Tibial nerve (tissue), 4 donors: Measurements from ENCODE around the gene CCDC27. TPM values are rescaled to one million over a fixed set of nuclear protein-coding genes. Genes with fewer than 3 reads are reported as not detected.

Experiments used
- DNase-seq, 2 donors: peaks; one replicate each; pipeline ENCODE4 v3.0.0-alpha.2; 2019; ENCODE audit warnings: low spot score in 2 of 2
- H3K27ac ChIP-seq, 4 donors: fragments of 200-600 bp; sonication (generic) in 3 of 4; one replicate each; pipeline ENCODE4 v1.5.1; 2017 to 2019; ENCODE audit warnings: mild to moderate bottlenecking in 1 of 4
- H3K27me3 ChIP-seq, 2 donors: fragments of 200-600 bp; sonication (generic) in 1 of 2; one replicate each; pipeline versions ENCODE4 v1.5.1 to v1.6.0; 2017 to 2019
- H3K36me3 ChIP-seq, 3 donors: fragments of 200-600 bp; sonication (generic); one replicate each; pipeline ENCODE4 v1.5.1; 2018 to 2019
- H3K4me1 ChIP-seq, 4 donors: fragments of 200-600 bp; sonication (generic) in 3 of 4; one replicate each; pipeline ENCODE4 v1.5.1; 2017 to 2019
- H3K4me3 ChIP-seq, 4 donors: fragments of 200-600 bp; sonication (generic) in 3 of 4; one replicate each; pipeline ENCODE4 v1.5.1; 2017 to 2019; ENCODE audit warnings: mild to moderate bottlenecking in 1 of 4, moderate library complexity in 1 of 4
- H3K9me3 ChIP-seq, 4 donors: fragments of 200-600 bp; sonication (generic) in 3 of 4; one replicate each; pipeline ENCODE4 v1.5.1; 2017 to 2019
- CTCF ChIP-seq, 5 experiments: fragments of 200-600 bp in 3 of 5; fragments of 450-650 bp in 2 of 5; sonication (generic) in 3 of 5; IDR thresholded peaks; one replicate each; pipeline ENCODE4 v1.5.1; 2016 to 2019; ENCODE audit warnings: antibody characterized with exemption in 5 of 5, mild to moderate bottlenecking in 3 of 5, moderate library complexity in 2 of 5
- EP300 ChIP-seq, 2 donors: sonication (generic); formaldehyde crosslinking; IDR thresholded peaks; one replicate each; pipeline ENCODE4 v1.6.1; 2017; ENCODE audit warnings: antibody characterized with exemption in 2 of 2, mild to moderate bottlenecking in 1 of 2
- POLR2A ChIP-seq, 2 donors: fragments of 450-650 bp; IDR thresholded peaks; one replicate each; pipeline ENCODE4 v1.6.1; 2017; ENCODE audit warnings: antibody characterized with exemption in 2 of 2, mild to moderate bottlenecking in 2 of 2, moderate library complexity in 2 of 2
- WGBS, 2 donors: methylation state at CpG; one replicate each; pipeline ENCODE4 v1.1.5; 2018; 5-methylcytosine and 5-hydroxymethylcytosine counted together
- total RNA-seq, 4 donors: library from RNA; depleted of rRNA; stranded (reverse); fragments of >200 nt; gene quantifications; one replicate each; pipeline ENCODE4 v1.1.0, GENCODE V29; 2016

CCDC27 gene
- total RNA-seq, 4 donors from 2014 or later, result not detected

GRCh38 chr1:3736708-3737107 lies 15.5 kb upstream of the CCDC27 start:
- Histone ChIP-seq H3K9me3 (no peaks in the 10 kb centered on the region), H3K36me3 (peaks cover 0 to 74% (median 0%) of the 10 kb centered on the region in 3 donors), H3K27ac (peak overlapping the region in 2 of 4 donors; percentile 33 to 46), H3K4me1 (peaks cover 0 to 13% (median 0%) of the 10 kb centered on the region in 4 donors), H3K27me3 (peaks cover 0 to 7% of the 10 kb centered on the region in 2 donors), H3K4me3 (no peak overlapping the region)
- DNase-seq, result no peak
- 84% methylated on average over 14 of the region's 14 CpGs for WGBS, 2 donors
- TF ChIP-seq CTCF (IDR thresholded peaks at IDR 0.05) (no peak), POLR2A (IDR thresholded peaks at IDR 0.05) (no peak), EP300 (IDR thresholded peaks at IDR 0.05) (no peak)

GRCh38 chr1:3738943-3739342 lies 13.3 kb upstream of the CCDC27 start:
- no peaks in the 10 kb centered on the region for H3K9me3 ChIP-seq
- H3K36me3 ChIP-seq, result peaks cover 0 to 96% (median 2%) of the 10 kb centered on the region in 3 donors
- H3K27ac ChIP-seq, result no peak overlapping the region
- H3K27me3 ChIP-seq, result no peaks in the 10 kb centered on the region
- no peak for TF ChIP-seq EP300 (IDR thresholded peaks at IDR 0.05)
- no peak for TF ChIP-seq POLR2A (IDR thresholded peaks at IDR 0.05)
- TF ChIP-seq CTCF (IDR thresholded peaks at IDR 0.05), result no peak
- H3K4me1 ChIP-seq, result no peaks in the 10 kb centered on the region
- 81 to 84% methylated on average over 12 of the region's 12 CpGs for WGBS, 2 donors
- no peak overlapping the region for H3K4me3 ChIP-seq
- no peak for DNase-seq

- Histone ChIP-seq H3K27ac (no peak overlapping the region), H3K36me3 (peaks cover 0 to 99% (median 2%) of the 10 kb centered on the region in 3 donors), H3K4me1 (peaks cover 0 to 8% (median 0%) of the 10 kb centered on the region in 4 donors), H3K27me3 (no peaks in the 10 kb centered on the region), H3K4me3 (no peak overlapping the region), H3K9me3 (no peaks in the 10 kb centered on the region)
- no peak for DNase-seq
- 50 to 63% methylated on average over 9 of the region's 9 CpGs for WGBS, 2 donors
- no peak for TF ChIP-seq EP300 (IDR thresholded peaks at IDR 0.05)
Measured at GRCh38 chr1:3740042-3740441, 12.2 kb upstream of the CCDC27 start.

GRCh38 chr1:3740752-3741151 lies 11.5 kb upstream of the CCDC27 start:
- Histone ChIP-seq H3K36me3 (peaks cover 0 to 94% (median 2%) of the 10 kb centered on the region in 3 donors), H3K27me3 (no peaks in the 10 kb centered on the region), H3K4me1 (peaks cover 0 to 15% (median 0%) of the 10 kb centered on the region in 4 donors)

GRCh38 chr1:3741566-3742438 lies 10.4 kb upstream of the CCDC27 start:
- TF ChIP-seq CTCF (IDR thresholded peaks at IDR 0.05) (no peak), EP300 (IDR thresholded peaks at IDR 0.05) (no peak), POLR2A (IDR thresholded peaks at IDR 0.05) (no peak)
- Histone ChIP-seq H3K4me1 (peaks cover 0 to 25% (median 7%) of the 10 kb centered on the region in 4 donors), H3K36me3 (peaks cover 0 to 84% (median 2%) of the 10 kb centered on the region in 3 donors), H3K4me3 (no peak overlapping the region), H3K9me3 (no peaks in the 10 kb centered on the region), H3K27ac (no peak overlapping the region), H3K27me3 (no peaks in the 10 kb centered on the region)
- 88 to 91% methylated on average over 21 to 22 of the region's 22 CpGs for whole genome bisulfite sequencing, 2 donors
- no peak for DNase-seq

More at GRCh38 chr1:3740752-3741151, 11.5 kb upstream of the CCDC27 start:
- no peaks in the 10 kb centered on the region for H3K9me3 ChIP-seq
- DNase-seq, result no peak
- no peak for TF ChIP-seq POLR2A (IDR thresholded peaks at IDR 0.05)
- no peak for TF ChIP-seq CTCF (IDR thresholded peaks at IDR 0.05)
- TF ChIP-seq EP300 (IDR thresholded peaks at IDR 0.05), result no peak
- no peak overlapping the region for H3K4me3 ChIP-seq
- WGBS, 2 donors, result 92 to 95% methylated on average over 13 of the region's 13 CpGs
- H3K27ac ChIP-seq, result no peak overlapping the region
